ENCODE measurements around the gene KHDRBS2.

KHDRBS2 gene

GRCh38 chr6:61977947-61978346 lies 308.1 kb downstream of the KHDRBS2 start:
- Histone ChIP-seq H3K4me2 (ENCODE audit: low read depth, low read length, poor library complexity, severe bottlenecking) (no peak overlapping the region), H2AFZ (ENCODE audit: low read depth, low read length, severe bottlenecking) (no peak overlapping the region), H3K9me2 (replicated peaks; ENCODE audit: insufficient read depth, low read length) (no peaks in the 10 kb centered on the region), H3F3A (ENCODE audit: insufficient read depth) (no peaks in the 10 kb centered on the region), H3K4me3 (ENCODE audit: insufficient read depth, low read length, poor library complexity, severe bottlenecking) (no peak overlapping the region), H3K27ac (ENCODE audit: low read depth, low read length) (no peak overlapping the region), H3K79me2 (ENCODE audit: insufficient read depth, low read length) (no peaks in the 10 kb centered on the region), H3K9ac (ENCODE audit: low read length) (no peak overlapping the region), H4K20me1 (ENCODE audit: low read depth, low read length) (no peaks in the 10 kb centered on the region), H3K27me3 (ENCODE audit: low read length) (no peaks in the 10 kb centered on the region), H3K9me3 (ENCODE audit: insufficient read depth, low read length) (no peaks in the 10 kb centered on the region), H3K36me3 (ENCODE audit: low read length) (no peaks in the 10 kb centered on the region)
- TF ChIP-seq CTCF (IDR thresholded peaks at IDR 0.05; ENCODE audit: insufficient read depth, low read length, poor library complexity, severe bottlenecking) (no peak), EZH2phosphoT487 (conservative IDR thresholded peaks at IDR 0.05; ENCODE audit: low read length) (no peak)

- Histone ChIP-seq H3K9ac (ENCODE audit: low read length) (no peak overlapping the region), H3K4me2 (ENCODE audit: low read depth, low read length, poor library complexity, severe bottlenecking) (no peak overlapping the region), H3K4me3 (ENCODE audit: insufficient read depth, low read length, poor library complexity, severe bottlenecking) (no peak overlapping the region), H3K9me3 (ENCODE audit: insufficient read depth, low read length) (no peaks in the 10 kb centered on the region), H3K36me3 (ENCODE audit: low read length) (no peaks in the 10 kb centered on the region), H3K27me3 (ENCODE audit: low read length) (no peaks in the 10 kb centered on the region), H2AFZ (ENCODE audit: low read depth, low read length, severe bottlenecking) (no peak overlapping the region), H3K27ac (ENCODE audit: low read depth, low read length) (no peak overlapping the region), H3F3A (ENCODE audit: insufficient read depth) (no peaks in the 10 kb centered on the region), H3K9me2 (replicated peaks; ENCODE audit: insufficient read depth, low read length) (no peaks in the 10 kb centered on the region), H4K20me1 (ENCODE audit: low read depth, low read length) (no peaks in the 10 kb centered on the region), H3K79me2 (ENCODE audit: insufficient read depth, low read length) (no peaks in the 10 kb centered on the region)
- no peak for TF ChIP-seq CTCF (IDR thresholded peaks at IDR 0.05; ENCODE audit: insufficient read depth, low read length, poor library complexity, severe bottlenecking)
- TF ChIP-seq EZH2phosphoT487 (conservative IDR thresholded peaks at IDR 0.05; ENCODE audit: low read length) = no peak
Measured at GRCh38 chr6:61977099-61977498, 308.9 kb downstream of the KHDRBS2 start.

GRCh38 chr6:61959196-61959595 lies 326.8 kb downstream of the KHDRBS2 start:
- H3F3A ChIP-seq (ENCODE audit: insufficient read depth) = no peaks in the 10 kb centered on the region
- H3K4me3 ChIP-seq (ENCODE audit: insufficient read depth, low read length, poor library complexity, severe bottlenecking) = no peak overlapping the region
- no peak overlapping the region for H3K4me2 ChIP-seq (ENCODE audit: low read depth, low read length, poor library complexity, severe bottlenecking)
- H3K36me3 ChIP-seq (ENCODE audit: low read length) = no peaks in the 10 kb centered on the region
- no peaks in the 10 kb centered on the region for H3K9me2 ChIP-seq (replicated peaks; ENCODE audit: insufficient read depth, low read length)
- H3K9me3 ChIP-seq (ENCODE audit: insufficient read depth, low read length) = peaks cover 3% of the 10 kb centered on the region; the same call in 1 of the 2 replicates
- TF ChIP-seq EZH2phosphoT487 (conservative IDR thresholded peaks at IDR 0.05; ENCODE audit: low read length) (no peak), CTCF (IDR thresholded peaks at IDR 0.05; ENCODE audit: insufficient read depth, low read length, poor library complexity, severe bottlenecking) (no peak)
- H4K20me1 ChIP-seq (ENCODE audit: low read depth, low read length) = no peaks in the 10 kb centered on the region
- H3K9ac ChIP-seq (ENCODE audit: low read length) = no peak overlapping the region
- H3K27ac ChIP-seq (ENCODE audit: low read depth, low read length) = no peak overlapping the region
- H3K79me2 ChIP-seq (ENCODE audit: insufficient read depth, low read length) = no peaks in the 10 kb centered on the region
- H3K27me3 ChIP-seq (ENCODE audit: low read length) = no peaks in the 10 kb centered on the region
- no peak overlapping the region for H2AFZ ChIP-seq (ENCODE audit: low read depth, low read length, severe bottlenecking)
